Endothelial cell of hepatic sinusoid (primary cell): ENCODE measurements around the gene NBPF6.
"Not testable (repeated sequence)": the region's sequence is repeated elsewhere in the genome, so short reads cannot be mapped to it uniquely, and the experiment has no call there.

Experiments
- in situ Hi-C: cut with HindIII; loops from 2 replicates; pipeline ENCODE4 v1.10.0; 2017; ENCODE audit warnings: low sequenced_read_pairs

NBPF6 gene

DNA sequence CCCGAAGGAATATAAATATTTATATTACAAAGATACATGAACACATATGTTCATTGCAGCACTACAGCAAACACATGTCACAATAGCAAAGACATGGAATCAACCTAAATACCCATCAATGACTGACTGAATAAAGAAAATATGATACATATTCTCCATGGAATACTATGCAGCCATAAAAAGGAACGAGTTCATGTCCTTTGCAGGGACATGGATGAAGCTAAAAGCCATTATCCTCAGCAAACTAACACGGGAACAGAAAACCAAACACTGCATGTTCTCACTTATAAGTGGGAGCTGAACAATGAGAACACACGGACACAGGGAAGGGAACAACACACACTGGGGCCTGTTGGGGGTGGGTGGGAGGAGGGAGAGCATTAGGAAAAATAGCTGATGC is 46.7 kb downstream of the NBPF6 start:
- in situ Hi-C loops, result not testable (repeated sequence)

GRCh38 chr1:108502138-108502537 is 52.0 kb downstream of the NBPF6 start:
- in situ Hi-C loops, result no loop called here

- in situ Hi-C loops, result no loop called here
Observed at GRCh38 chr1:108502624-108503023, 52.5 kb downstream of the NBPF6 start.

- in situ Hi-C loops, result no loop called here
Observed at GRCh38 chr1:108503062-108503733, 53.1 kb downstream of the NBPF6 start.

GRCh38 chr1:108504447-108504846 is 54.3 kb downstream of the NBPF6 start:
- in situ Hi-C loops, result no loop called here

DNA sequence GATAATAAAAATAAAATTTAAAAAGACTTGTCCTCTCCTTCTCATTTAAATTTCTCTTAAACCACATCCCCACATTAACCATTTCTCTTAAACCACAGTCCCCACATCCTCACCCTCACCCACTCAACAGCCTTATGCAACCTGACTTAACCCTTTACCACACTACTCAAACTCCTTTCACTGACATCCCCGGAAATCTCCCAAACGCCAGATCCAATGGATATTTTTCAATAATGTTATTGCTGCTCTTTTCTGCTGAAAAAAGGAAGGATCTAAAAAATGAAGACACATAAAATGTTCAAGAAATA is 55.6 kb downstream of the NBPF6 start:
- in situ Hi-C loops, result no loop called here

GRCh38 chr1:108511764-108512163 is 61.6 kb downstream of the NBPF6 start:
- in situ Hi-C loops, result no loop called here

DNA sequence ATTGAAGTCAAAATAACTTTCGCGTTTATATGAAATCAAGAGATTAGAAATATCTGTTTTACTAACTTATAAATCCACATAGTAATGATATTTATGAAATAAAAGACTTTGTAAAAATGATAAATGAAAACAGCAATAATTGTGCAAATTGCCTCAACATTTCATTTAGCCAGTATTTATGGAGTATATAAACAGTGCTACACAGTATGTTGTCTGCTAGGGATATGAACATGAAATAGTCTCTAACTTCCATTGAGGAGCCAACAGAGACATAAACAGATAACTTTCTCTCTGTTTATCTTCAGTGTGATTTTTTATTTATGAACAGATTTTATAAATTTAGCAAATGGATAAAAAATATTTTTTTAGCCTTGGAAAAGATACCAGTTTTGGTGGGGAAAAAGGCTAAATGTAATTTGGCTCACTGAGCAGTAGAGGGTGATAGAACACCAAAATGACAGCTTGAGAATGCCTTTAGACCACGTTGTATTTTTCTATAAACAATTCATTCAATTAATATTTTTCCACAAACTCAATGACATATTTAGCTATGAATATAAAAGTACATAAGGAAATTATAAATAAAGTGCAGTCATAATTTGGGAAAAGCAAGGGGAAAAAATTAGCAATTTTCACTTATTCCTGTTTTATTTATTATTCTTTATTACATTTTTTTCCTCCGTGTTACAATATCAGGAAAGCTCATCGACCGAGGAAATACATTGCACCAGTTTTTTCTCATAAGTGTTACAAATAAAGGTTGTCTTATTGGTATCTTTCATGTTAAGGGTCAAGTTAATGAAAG is 62.3 kb downstream of the NBPF6 start:
- in situ Hi-C loops, result no loop called here

DNA sequence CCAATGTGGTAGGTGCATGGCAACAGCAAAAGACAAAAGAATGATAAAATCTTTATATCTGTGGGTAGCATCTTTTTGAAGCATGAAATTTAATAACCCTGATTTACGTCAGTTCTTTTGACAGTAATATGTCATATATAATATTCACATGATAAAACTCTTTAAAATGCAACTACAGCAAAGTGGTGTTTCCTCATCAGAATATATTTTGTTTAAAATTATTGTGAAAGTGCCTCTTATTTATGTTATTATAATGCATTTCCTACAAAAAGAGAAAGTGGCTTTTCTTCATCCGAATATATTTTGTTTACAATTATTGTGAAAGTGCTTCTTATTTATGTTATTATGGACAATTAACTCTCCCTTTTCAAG is 62.9 kb downstream of the NBPF6 start:
- in situ Hi-C loops, result no loop called here

DNA sequence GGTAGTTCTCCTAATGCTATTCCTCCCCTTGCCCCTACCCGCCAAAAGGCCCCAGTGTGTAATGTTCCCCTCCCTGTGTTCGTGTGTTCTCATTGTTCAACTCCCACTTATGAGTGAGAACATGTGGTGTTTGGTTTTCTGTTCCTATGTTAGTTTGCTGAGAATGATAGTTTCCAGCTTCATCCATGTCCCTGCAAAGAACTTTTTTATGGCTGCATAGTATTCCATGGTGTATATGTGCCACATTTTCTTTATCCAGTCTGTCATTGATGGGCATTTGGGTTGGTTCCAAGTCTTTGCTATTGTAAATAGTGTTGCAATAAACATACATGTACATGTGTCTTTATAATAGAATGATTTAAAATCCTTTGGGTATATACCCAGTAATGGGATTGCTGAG is 63.8 kb downstream of the NBPF6 start:
- in situ Hi-C loops, result not testable (repeated sequence)

GRCh38 chr1:108517301-108517897 is 67.3 kb downstream of the NBPF6 start:
- in situ Hi-C loops, result not testable (repeated sequence)
